IPS-18a (cell line): ENCODE data around the gene POLD1.
"Not testable (repeated sequence)": the region's sequence is repeated elsewhere in the genome, so short reads cannot be mapped to it uniquely, and the experiment has no call there.

ENCODE experiments used
- H3K27ac ChIP-seq: one replicate; pipeline ENCODE4 v1.5.1; 2013; ENCODE audit warnings: low read length
- H3K27me3 ChIP-seq: one replicate; pipeline ENCODE4 v1.6.1; 2013; ENCODE audit warnings: mild to moderate bottlenecking, low read length; ENCODE audit not compliant: control insufficient read depth, insufficient read depth
- H3K36me3 ChIP-seq: one replicate; pipeline ENCODE4 v1.6.1; 2013; ENCODE audit warnings: low read depth, low read length; ENCODE audit not compliant: control insufficient read depth
- H3K4me1 ChIP-seq: one replicate; pipeline ENCODE4 v1.6.1; 2013; ENCODE audit warnings: low read depth, low read length; ENCODE audit not compliant: control insufficient read depth
- H3K4me3 ChIP-seq: one replicate; pipeline ENCODE4 v1.5.1; 2013; ENCODE audit warnings: low read length
- H3K9ac ChIP-seq: one replicate; pipeline ENCODE4 v1.6.1; 2013; ENCODE audit warnings: mild to moderate bottlenecking, low read length, moderate library complexity
- H3K9me3 ChIP-seq: one replicate; pipeline ENCODE4 v1.6.1; 2013; ENCODE audit warnings: low read depth, low read length; ENCODE audit not compliant: control insufficient read depth

POLD1 gene

GRCh38 chr19:50384685-50385535 is 763 bp downstream of the POLD1 start:
- peak overlapping the region; percentile 100 for H3K4me3 ChIP-seq
- peak overlapping the region; percentile 79 for H3K27ac ChIP-seq
- H3K36me3 ChIP-seq = peaks cover 36% of the 10 kb centered on the region
- peaks cover 6% of the 10 kb centered on the region for H3K4me1 ChIP-seq
- peak overlapping the region; percentile 87 for H3K9ac ChIP-seq
- no peaks in the 10 kb centered on the region for H3K27me3 ChIP-seq
- H3K9me3 ChIP-seq = no peaks in the 10 kb centered on the region

GRCh38 chr19:50387176-50387867 is 3.2 kb downstream of the POLD1 start:
- Histone ChIP-seq H3K4me1 (peaks cover 6% of the 10 kb centered on the region), H3K27me3 (no peaks in the 10 kb centered on the region), H3K9me3 (no peaks in the 10 kb centered on the region), H3K4me3 (no peak overlapping the region), H3K36me3 (peaks cover 18% of the 10 kb centered on the region), H3K9ac (no peak overlapping the region), H3K27ac (no peak overlapping the region)

- H3K27ac ChIP-seq = no peak overlapping the region
Measured at GRCh38 chr19:50387868-50388245, 3.7 kb downstream of the POLD1 start.

GRCh38 chr19:50390295-50390694 is 6.1 kb downstream of the POLD1 start:
- H3K4me1 ChIP-seq, H3K27me3 ChIP-seq, H3K4me3 ChIP-seq, H3K27ac ChIP-seq, H3K9ac ChIP-seq, H3K9me3 ChIP-seq: not testable (repeated sequence)
- peaks cover 20% of the 10 kb centered on the region for H3K36me3 ChIP-seq

More at GRCh38 chr19:50387868-50388245, 3.7 kb downstream of the POLD1 start:
- Histone ChIP-seq H3K36me3 (peaks cover 20% of the 10 kb centered on the region), H3K9ac (no peak overlapping the region), H3K4me3 (no peak overlapping the region), H3K4me1 (peaks cover 6% of the 10 kb centered on the region), H3K27me3 (no peaks in the 10 kb centered on the region), H3K9me3 (no peaks in the 10 kb centered on the region)

- H3K27me3 ChIP-seq, H3K4me3 ChIP-seq, H3K27ac ChIP-seq, H3K9ac ChIP-seq, H3K4me1 ChIP-seq, H3K9me3 ChIP-seq: not testable (repeated sequence)
- H3K36me3 ChIP-seq = peaks cover 20% of the 10 kb centered on the region
Measured at GRCh38 chr19:50390952-50391351, 6.8 kb downstream of the POLD1 start.

DNA sequence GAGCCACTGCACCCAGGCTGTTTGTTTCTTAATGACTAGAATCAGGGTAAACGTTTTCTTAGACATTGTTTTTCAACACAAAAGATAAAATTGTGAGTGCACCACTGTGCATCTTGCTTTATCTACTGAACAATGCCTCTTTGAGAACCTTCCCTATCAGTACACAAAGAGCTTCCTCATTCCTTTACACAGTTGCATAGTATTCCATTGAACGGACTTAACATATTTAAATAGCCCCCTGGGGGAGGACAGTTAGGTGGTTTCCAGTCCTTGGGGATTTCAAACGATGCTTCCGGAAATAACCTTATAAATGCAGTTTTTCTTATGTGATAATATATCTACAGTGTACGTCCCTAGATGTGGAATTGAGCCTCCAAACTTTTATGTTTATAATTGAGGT is 8.6 kb downstream of the POLD1 start:
- Histone ChIP-seq H3K36me3 (peaks cover 10% of the 10 kb centered on the region), H3K4me3 (no peak overlapping the region), H3K4me1 (no peaks in the 10 kb centered on the region), H3K9ac (no peak overlapping the region), H3K27me3 (no peaks in the 10 kb centered on the region), H3K27ac (no peak overlapping the region), H3K9me3 (no peaks in the 10 kb centered on the region)

DNA sequence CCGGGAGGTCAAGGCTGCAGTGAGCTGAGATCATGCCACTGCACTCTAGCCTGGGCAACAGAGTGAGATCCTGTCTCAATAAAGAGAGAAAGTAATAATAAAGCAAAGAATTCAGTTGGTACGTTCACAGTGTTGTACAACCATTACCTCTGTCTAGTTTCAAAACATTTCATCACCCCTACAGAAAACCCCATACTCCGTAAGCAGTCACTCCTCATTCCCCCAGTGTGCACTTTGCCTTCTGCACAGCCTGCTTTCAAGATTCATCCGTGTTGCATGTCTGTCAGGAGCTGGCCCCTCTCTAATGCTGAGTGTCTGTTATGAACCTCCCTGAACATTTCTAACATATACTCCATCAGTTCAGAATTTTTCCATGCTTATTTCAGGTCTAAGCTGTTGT is 9.4 kb downstream of the POLD1 start:
- Histone ChIP-seq H3K4me1 (no peaks in the 10 kb centered on the region), H3K36me3 (peaks cover 2% of the 10 kb centered on the region), H3K27ac (no peak overlapping the region), H3K27me3 (no peaks in the 10 kb centered on the region), H3K4me3 (no peak overlapping the region), H3K9ac (no peak overlapping the region), H3K9me3 (no peaks in the 10 kb centered on the region)

DNA sequence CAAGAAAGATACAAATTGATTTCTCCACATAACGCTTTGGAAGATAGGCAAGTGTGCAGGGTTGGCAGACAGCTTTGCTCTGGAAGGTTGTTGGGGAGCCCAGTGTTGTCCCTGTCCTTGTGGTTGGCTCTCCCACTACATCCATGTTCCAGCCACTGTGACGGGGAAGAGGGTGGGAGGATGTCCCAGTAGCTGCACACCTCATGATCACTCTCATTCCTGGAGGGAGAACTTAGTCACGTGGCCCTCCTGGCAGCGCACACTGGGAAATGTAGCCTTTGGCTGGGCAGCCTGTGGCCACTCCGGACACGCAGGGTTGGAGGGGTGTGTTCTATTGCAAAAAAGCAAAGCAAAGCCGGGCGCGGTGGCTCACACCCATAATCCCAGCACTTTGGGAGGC is 9.9 kb downstream of the POLD1 start:
- H3K9me3 ChIP-seq = no peaks in the 10 kb centered on the region
- H3K9ac ChIP-seq = no peak overlapping the region
- H3K36me3 ChIP-seq = peaks cover 4% of the 10 kb centered on the region
- H3K27me3 ChIP-seq = no peaks in the 10 kb centered on the region
- H3K27ac ChIP-seq = no peak overlapping the region
- H3K4me1 ChIP-seq = no peaks in the 10 kb centered on the region
- H3K4me3 ChIP-seq = no peak overlapping the region

DNA sequence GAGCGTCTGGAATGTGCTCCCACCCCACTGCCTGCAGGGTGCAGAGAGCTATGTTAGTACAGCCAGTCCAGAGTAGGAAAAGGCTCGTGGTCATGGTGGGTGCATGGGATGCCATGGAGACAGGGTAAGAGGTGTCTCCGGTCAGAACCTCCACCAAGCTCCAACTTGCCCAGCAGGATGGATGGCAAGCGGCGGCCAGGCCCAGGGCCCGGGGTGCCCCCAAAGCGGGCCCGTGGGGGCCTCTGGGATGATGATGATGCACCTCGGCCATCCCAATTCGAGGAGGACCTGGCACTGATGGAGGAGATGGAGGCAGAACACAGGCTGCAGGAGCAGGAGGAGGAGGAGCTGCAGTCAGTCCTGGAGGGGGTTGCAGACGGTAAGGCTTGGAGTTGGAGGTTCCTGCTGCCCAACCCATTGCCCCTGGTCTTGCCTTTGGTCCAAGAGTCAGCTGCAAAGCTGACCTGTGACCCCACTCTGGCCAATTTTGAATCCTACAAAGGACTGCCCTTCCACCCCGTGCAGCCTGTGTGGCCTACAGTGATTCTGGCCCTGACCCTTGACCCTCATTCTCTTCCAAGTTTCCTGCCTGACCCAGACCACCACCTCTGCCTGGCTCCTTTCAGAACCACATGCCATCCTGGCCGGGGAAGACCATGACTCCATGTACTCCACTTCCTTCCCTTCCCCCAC is 14.7 kb downstream of the POLD1 start:
- Histone ChIP-seq H3K9me3 (no peaks in the 10 kb centered on the region), H3K4me3 (no peak overlapping the region), H3K27me3 (no peaks in the 10 kb centered on the region), H3K4me1 (no peaks in the 10 kb centered on the region), H3K27ac (no peak overlapping the region), H3K36me3 (peaks cover 25% of the 10 kb centered on the region), H3K9ac (no peak overlapping the region)

GRCh38 chr19:50399368-50399745 is 15.2 kb downstream of the POLD1 start:
- Histone ChIP-seq H3K9me3 (no peaks in the 10 kb centered on the region), H3K9ac (no peak overlapping the region), H3K36me3 (peaks cover 27% of the 10 kb centered on the region), H3K4me3 (no peak overlapping the region), H3K4me1 (no peaks in the 10 kb centered on the region), H3K27ac (no peak overlapping the region), H3K27me3 (no peaks in the 10 kb centered on the region)

GRCh38 chr19:50401605-50402450 is 17.7 kb downstream of the POLD1 start:
- no peak overlapping the region for H3K9ac ChIP-seq
- H3K9me3 ChIP-seq = no peaks in the 10 kb centered on the region
- H3K27me3 ChIP-seq = no peaks in the 10 kb centered on the region
- no peak overlapping the region for H3K27ac ChIP-seq
- H3K36me3 ChIP-seq = peaks cover 41% of the 10 kb centered on the region
- H3K4me3 ChIP-seq = no peak overlapping the region
- no peaks in the 10 kb centered on the region for H3K4me1 ChIP-seq
